GM12892 (cell line): ENCODE measurements around the gene ARL3.

Experiments used
- POLR2A ChIP-seq: IDR thresholded peaks from 2 replicates; pipeline ENCODE4 v1.6.1; 2011; ENCODE audit warnings: low read depth, low read length, control low read depth
- POLR2AphosphoS5 ChIP-seq: IDR thresholded peaks from 2 replicates; pipeline ENCODE4 v1.6.1; 2011; ENCODE audit warnings: low read depth, low read length, control low read depth

DNA sequence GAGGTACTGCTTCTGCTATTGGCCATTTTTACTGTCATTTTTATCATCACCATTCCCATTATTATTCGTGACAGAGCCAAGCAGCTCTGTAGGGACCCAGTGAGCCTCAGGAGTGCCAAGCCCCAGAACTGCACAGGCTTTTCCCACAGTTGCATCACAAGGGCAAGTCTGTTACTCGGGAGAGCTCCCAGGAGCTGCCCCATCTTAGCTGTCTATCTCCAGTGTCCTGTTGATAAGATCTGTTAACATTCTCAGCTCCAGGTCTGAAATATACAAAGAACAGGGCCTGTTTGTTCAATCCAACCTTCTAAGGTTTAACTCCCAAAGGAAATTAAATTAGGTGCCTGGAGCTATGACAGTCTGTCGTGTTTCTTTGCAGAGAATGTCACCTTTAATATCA, 90.1 kb downstream of the ARL3 start:
- TF ChIP-seq POLR2AphosphoS5 (no peak), POLR2A (no peak)
